H9 (cell line): ENCODE results near the gene ABTB1. TPM values are rescaled to one million over a fixed set of nuclear protein-coding genes. Genes with fewer than 3 reads are reported as not detected.

Experiments
- DNase-seq: peaks from one replicate; pipeline ENCODE4 v3.0.0-alpha.2; 2017
- H2AFZ ChIP-seq: one replicate; pipeline ENCODE4 v1.6.1; 2013; ENCODE audit warnings: mild to moderate bottlenecking, low read length, control low read depth, moderate library complexity
- H2AK5ac ChIP-seq: 2 replicates; pipeline ENCODE4 v1.6.1; 2013; ENCODE audit warnings: low read length, control low read depth, mixed read lengths; ENCODE audit not compliant: insufficient read length
- H2BK120ac ChIP-seq: one replicate; pipeline ENCODE4 v1.6.1; 2013; ENCODE audit warnings: low read depth, mild to moderate bottlenecking, low read length, control low read depth, inconsistent platforms; ENCODE audit not compliant: poor library complexity, severe bottlenecking
- H2BK12ac ChIP-seq: 2 replicates; pipeline ENCODE4 v1.6.1; 2013; ENCODE audit warnings: low read length, control low read depth, mixed read lengths, low read depth; ENCODE audit not compliant: insufficient read length
- H2BK15ac ChIP-seq: 2 replicates; pipeline ENCODE4 v1.6.1; 2013; ENCODE audit warnings: low read depth, low read length, control low read depth
- H2BK20ac ChIP-seq: one replicate; pipeline ENCODE4 v1.6.1; 2013; ENCODE audit warnings: low read depth, mild to moderate bottlenecking, low read length, control low read depth, inconsistent platforms; ENCODE audit not compliant: poor library complexity, severe bottlenecking
- H2BK5ac ChIP-seq: 2 replicates; pipeline ENCODE4 v1.6.1; 2013; ENCODE audit warnings: low read length, control low read depth, mixed read lengths; ENCODE audit not compliant: insufficient read length
- H3K14ac ChIP-seq: 2 replicates; pipeline ENCODE4 v1.6.1; 2013; ENCODE audit warnings: low read length, control low read depth; ENCODE audit not compliant: insufficient read depth
- H3K18ac ChIP-seq: 2 replicates; pipeline ENCODE4 v1.6.1; 2013; ENCODE audit warnings: low read depth, mild to moderate bottlenecking, mixed read lengths, low read length, control low read depth; ENCODE audit not compliant: insufficient read length
- H3K23ac ChIP-seq: 2 replicates; pipeline ENCODE4 v1.6.1; 2013; ENCODE audit warnings: low read length, control low read depth, mixed read lengths, low read depth; ENCODE audit not compliant: insufficient read length
- H3K23me2 ChIP-seq: 2 replicates; pipeline ENCODE4 v1.6.1; 2013; ENCODE audit warnings: low read depth, mild to moderate bottlenecking, mixed read lengths, low read length, control low read depth; ENCODE audit not compliant: insufficient read length, poor library complexity, severe bottlenecking
- H3K27ac ChIP-seq: 2 replicates; pipeline ENCODE4 v1.5.1; 2013; ENCODE audit warnings: low read length, control low read depth, mixed read lengths, low read depth; ENCODE audit not compliant: insufficient read length
- H3K27me3 ChIP-seq: 2 replicates; pipeline ENCODE4 v1.6.1; 2013; ENCODE audit warnings: low read length, control low read depth, inconsistent platforms; ENCODE audit not compliant: insufficient read depth
- H3K4ac ChIP-seq: 2 replicates; pipeline ENCODE4 v1.6.1; 2013; ENCODE audit warnings: low read depth, mild to moderate bottlenecking, control low read depth, inconsistent platforms, low read length, moderate library complexity
- H3K4me1 ChIP-seq: 2 replicates; pipeline ENCODE4 v1.6.1; 2013; ENCODE audit warnings: low read length, control low read depth, inconsistent platforms; ENCODE audit not compliant: insufficient read depth
- H3K4me2 ChIP-seq: 2 replicates; pipeline ENCODE4 v1.6.1; 2013; ENCODE audit warnings: low read length, control low read depth, mixed read lengths; ENCODE audit not compliant: insufficient read length, insufficient read depth
- H3K56ac ChIP-seq: 2 replicates; pipeline ENCODE4 v1.6.1; 2013; ENCODE audit warnings: low read depth, mild to moderate bottlenecking, mixed read lengths, low read length, control low read depth; ENCODE audit not compliant: insufficient read length
- H3K79me1 ChIP-seq: 2 replicates; pipeline ENCODE4 v1.6.1; 2013; ENCODE audit warnings: low read depth, mild to moderate bottlenecking, moderate library complexity, low read length, control low read depth, inconsistent platforms; ENCODE audit not compliant: insufficient read depth, poor library complexity, severe bottlenecking
- H3K79me2 ChIP-seq: 2 replicates; pipeline ENCODE4 v1.6.1; 2013; ENCODE audit warnings: low read length, control low read depth, inconsistent platforms; ENCODE audit not compliant: insufficient read depth
- H3K9ac ChIP-seq: 2 replicates; pipeline ENCODE4 v1.6.1; 2013; ENCODE audit warnings: low read length, control low read depth, mixed read lengths; ENCODE audit not compliant: insufficient read length; ENCODE audit errors: extremely low read depth
- H3K9me3 ChIP-seq: one replicate; pipeline ENCODE4 v1.6.1; 2013; ENCODE audit warnings: low read depth, low read length, inconsistent platforms; ENCODE audit not compliant: control insufficient read depth
- H3T11ph ChIP-seq: one replicate; pipeline ENCODE4 v1.6.1; 2013; ENCODE audit warnings: mild to moderate bottlenecking, low read length, control low read depth, inconsistent platforms
- H4K20me1 ChIP-seq: one replicate; pipeline ENCODE4 v1.6.1; 2013; ENCODE audit not compliant: control insufficient read depth, insufficient read length, insufficient read depth
- H4K5ac ChIP-seq: 2 replicates; pipeline ENCODE4 v1.6.1; 2013; ENCODE audit warnings: low read depth, mild to moderate bottlenecking, mixed read lengths, low read length, control low read depth; ENCODE audit not compliant: insufficient read length
- H4K8ac ChIP-seq: replicated peaks from 2 replicates; pipeline ENCODE4 v1.6.1; 2013; ENCODE audit warnings: low read length, control low read depth, mixed read lengths, low read depth; ENCODE audit not compliant: insufficient read length
- H4K91ac ChIP-seq: 2 replicates; pipeline ENCODE4 v1.6.1; 2013; ENCODE audit warnings: low read depth, mild to moderate bottlenecking, moderate library complexity, mixed read lengths, low read length, control low read depth; ENCODE audit not compliant: insufficient read length
- H3K27ac Mint-ChIP-seq, 3 experiments: 2 replicates in 2 of 3; 3 replicates in 1 of 3; pipeline ENCODE4 v1.8.0; 2020 to 2021; ENCODE audit warnings: mixed read lengths in 3 of 3, mild to moderate bottlenecking in 1 of 3, moderate library complexity in 1 of 3
- H3K27me3 Mint-ChIP-seq: 2 replicates; pipeline ENCODE4 v1.8.0; 2021; ENCODE audit warnings: low read depth, mild to moderate bottlenecking, moderate library complexity, mixed read lengths
- H3K36me3 Mint-ChIP-seq, 3 experiments: 2 replicates in 2 of 3; 3 replicates in 1 of 3; pipeline ENCODE4 v1.8.0; 2020 to 2021; ENCODE audit warnings: low read depth in 3 of 3, mixed read lengths in 3 of 3; ENCODE audit not compliant: insufficient read depth in 1 of 3
- H3K4me1 Mint-ChIP-seq, 2 experiments: 2 replicates each; pipeline ENCODE4 v1.8.0; 2020; ENCODE audit warnings: mixed read lengths in 2 of 2
- H3K4me3 Mint-ChIP-seq, 2 experiments: 2 replicates in 1 of 2; 3 replicates in 1 of 2; pipeline ENCODE4 v1.8.0; 2020 to 2021; ENCODE audit warnings: mild to moderate bottlenecking in 2 of 2, mixed read lengths in 2 of 2, moderate library complexity in 1 of 2
- H3K9me3 Mint-ChIP-seq, 2 experiments: 2 replicates in 1 of 2; 3 replicates in 1 of 2; pipeline ENCODE4 v1.8.0; 2020; ENCODE audit warnings: mild to moderate bottlenecking in 2 of 2, mixed read lengths in 2 of 2, moderate library complexity in 1 of 2
- WGBS: extraction: QIAGEN DNeasy Blood & Tissue Kit; methylation state at CpG from one replicate; pipeline ENCODE4 v1.1.7; 2013; ENCODE audit warnings: missing lambda C conversion rate, low lambda C conversion rate, mixed read lengths; ENCODE audit not compliant: insufficient read length; ENCODE audit errors: extremely low coverage; 5-methylcytosine and 5-hydroxymethylcytosine counted together
- total RNA-seq: library from RNA; stranded (reverse); gene quantifications from 2 replicates; pipeline ENCODE4 v1.2.1, GENCODE V29; 2021
- TF ChIP-seq, protein P1 (sequence below): fragments of 200-600 bp; sonication (generic); conservative IDR thresholded peaks from 3 replicates; pipeline ENCODE4 v1.8.0; 2021; ENCODE audit warnings: antibody characterized with exemption, mild to moderate bottlenecking

The ABTB1 gene
- total RNA-seq, 1 experiment from 2014 or later, result 6.2 TPM

GRCh38 chr3:127712881-127713771, 40.4 kb downstream of the ABTB1 start:
- Histone ChIP-seq H3K18ac (no peak overlapping the region), H3K4me1 (peaks cover 4% of the 10 kb centered on the region; the same call in 1 of the 2 replicates), H3T11ph (no peak overlapping the region), H3K27me3 (no peaks in the 10 kb centered on the region), H2BK20ac (no peak overlapping the region), H3K9me3 (no peaks in the 10 kb centered on the region), H3K79me1 (no peaks in the 10 kb centered on the region), H3K23me2 (no peaks in the 10 kb centered on the region), H3K79me2 (no peaks in the 10 kb centered on the region), H4K5ac (no peak overlapping the region), H2BK5ac (no peak overlapping the region), H3K56ac (no peak overlapping the region), H3K23ac (no peak overlapping the region), H2AFZ (no peak overlapping the region), H3K14ac (no peak overlapping the region), H4K8ac (no peak overlapping the region), H3K27ac (no peak overlapping the region), H2BK15ac (no peak overlapping the region), H2BK12ac (no peak overlapping the region), H2AK5ac (no peak overlapping the region), H4K91ac (no peak overlapping the region), H4K20me1 (no peaks in the 10 kb centered on the region), H3K4ac (no peak overlapping the region), H3K9ac (no peak overlapping the region), H3K4me2 (no peak overlapping the region), H2BK120ac (no peak overlapping the region)
- Mint-ChIP-seq H3K27ac (no peak overlapping the region), H3K36me3 (no peaks in the 10 kb centered on the region), H3K9me3 (no peaks in the 10 kb centered on the region), H3K4me3 (no peak overlapping the region), H3K4me1 (peaks cover 24 to 35% of the 10 kb centered on the region in 2 experiments), H3K27me3 (peaks cover 24% of the 10 kb centered on the region)
- TF ChIP-seq, protein P1, sequence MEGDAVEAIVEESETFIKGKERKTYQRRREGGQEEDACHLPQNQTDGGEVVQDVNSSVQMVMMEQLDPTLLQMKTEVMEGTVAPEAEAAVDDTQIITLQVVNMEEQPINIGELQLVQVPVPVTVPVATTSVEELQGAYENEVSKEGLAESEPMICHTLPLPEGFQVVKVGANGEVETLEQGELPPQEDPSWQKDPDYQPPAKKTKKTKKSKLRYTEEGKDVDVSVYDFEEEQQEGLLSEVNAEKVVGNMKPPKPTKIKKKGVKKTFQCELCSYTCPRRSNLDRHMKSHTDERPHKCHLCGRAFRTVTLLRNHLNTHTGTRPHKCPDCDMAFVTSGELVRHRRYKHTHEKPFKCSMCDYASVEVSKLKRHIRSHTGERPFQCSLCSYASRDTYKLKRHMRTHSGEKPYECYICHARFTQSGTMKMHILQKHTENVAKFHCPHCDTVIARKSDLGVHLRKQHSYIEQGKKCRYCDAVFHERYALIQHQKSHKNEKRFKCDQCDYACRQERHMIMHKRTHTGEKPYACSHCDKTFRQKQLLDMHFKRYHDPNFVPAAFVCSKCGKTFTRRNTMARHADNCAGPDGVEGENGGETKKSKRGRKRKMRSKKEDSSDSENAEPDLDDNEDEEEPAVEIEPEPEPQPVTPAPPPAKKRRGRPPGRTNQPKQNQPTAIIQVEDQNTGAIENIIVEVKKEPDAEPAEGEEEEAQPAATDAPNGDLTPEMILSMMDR, result no peak
- no CpG with 5 or more reads among the region's 9 CpGs for WGBS
- DNase-seq, result no peak
